ENCODE data around the gene ZNF800.

GRCh38 chr7:127393368-127394058 is 1.0 kb upstream of the ZNF800 start:
- no peak for TF ChIP-seq CTCF (IDR thresholded peaks at IDR 0.05)
- no peak for TF ChIP-seq POLR2A (IDR thresholded peaks at IDR 0.05)
